Hepatocyte (in vitro differentiated cells): ENCODE results near the gene DCAF7.

Experiments used
- EZH2 ChIP-seq: fragments of 200-600 bp; sonication (generic); IDR thresholded peaks from 2 replicates; pipeline ENCODE4 v1.6.1; 2016; ENCODE audit warnings: antibody characterized with exemption, mild to moderate bottlenecking, borderline replicate concordance
- EZH2phosphoT487 ChIP-seq: fragments of 200-600 bp; sonication (generic); IDR thresholded peaks from one replicate; pipeline ENCODE4 v1.6.1; 2018; ENCODE audit warnings: antibody characterized with exemption, mild to moderate bottlenecking, low read depth, moderate library complexity; ENCODE audit not compliant: unreplicated experiment, severe bottlenecking

GRCh38 chr17:63555500-63556156, 5.4 kb downstream of the DCAF7 start:
- TF ChIP-seq EZH2phosphoT487 = no peak
- no peak for TF ChIP-seq EZH2
